Stimulated activated CD8-positive, alpha-beta memory T cell treated with anti-CD3 and anti-CD28 coated beads, Interleukin-4, amount 100 ng/mL, for 24 hours (primary cell): ENCODE data around the gene SPTA1.
"Not testable (repeated sequence)": the region's sequence is repeated elsewhere in the genome, so short reads cannot be mapped to it uniquely, and the experiment has no call there.

Experiments
- DNase-seq: peaks from one replicate; pipeline ENCODE4 v3.0.0-alpha.2; 2020; ENCODE audit warnings: low read depth

SPTA1 gene

DNA sequence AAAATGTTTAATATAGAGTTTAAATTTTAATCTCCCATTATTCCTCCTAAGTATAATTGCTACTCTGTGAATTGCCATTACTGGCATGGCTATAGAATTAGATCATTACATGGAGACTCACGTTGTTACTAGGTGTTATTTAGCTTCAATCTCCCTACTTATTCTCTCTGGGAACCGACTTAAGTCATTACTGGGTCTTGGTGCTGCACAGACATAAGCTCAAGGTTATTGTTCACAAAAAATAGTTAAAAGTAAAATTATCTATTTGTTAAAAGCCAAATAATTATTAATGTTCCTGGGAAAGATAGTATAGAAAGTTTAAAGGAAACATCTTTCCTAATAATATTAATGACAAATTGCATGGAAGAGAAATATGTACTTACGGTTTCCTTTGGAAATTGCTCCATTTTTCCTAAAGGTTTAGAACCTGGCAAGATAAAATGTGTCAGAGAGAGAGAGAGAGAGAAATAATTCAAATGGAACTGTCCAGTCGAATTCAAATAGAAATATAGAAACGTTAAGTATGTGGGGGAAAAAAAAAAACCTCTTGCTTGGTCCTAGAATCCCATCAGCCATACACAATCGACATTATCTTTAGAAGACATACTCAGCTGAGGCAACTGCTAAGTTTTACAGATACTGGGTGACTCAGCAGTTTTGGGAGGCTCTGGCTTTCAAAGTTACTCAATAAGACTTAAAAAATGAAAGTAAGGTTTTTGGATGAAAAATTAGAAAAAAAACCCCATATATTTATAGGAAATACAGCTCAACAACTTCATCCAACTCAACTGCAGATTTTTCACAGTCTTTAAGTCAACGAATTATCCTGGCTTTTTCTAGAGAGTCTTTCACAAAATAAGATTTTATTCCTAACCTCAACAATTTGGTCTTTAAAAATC, at the start of gene SPTA1:
Gene SPTA1, minus strand, starts transcription at position 605 of the 899 bp plus-strand sequence. Its CDS starts 198 bp downstream, at position 407.
- DNase-seq, result no peak

DNA sequence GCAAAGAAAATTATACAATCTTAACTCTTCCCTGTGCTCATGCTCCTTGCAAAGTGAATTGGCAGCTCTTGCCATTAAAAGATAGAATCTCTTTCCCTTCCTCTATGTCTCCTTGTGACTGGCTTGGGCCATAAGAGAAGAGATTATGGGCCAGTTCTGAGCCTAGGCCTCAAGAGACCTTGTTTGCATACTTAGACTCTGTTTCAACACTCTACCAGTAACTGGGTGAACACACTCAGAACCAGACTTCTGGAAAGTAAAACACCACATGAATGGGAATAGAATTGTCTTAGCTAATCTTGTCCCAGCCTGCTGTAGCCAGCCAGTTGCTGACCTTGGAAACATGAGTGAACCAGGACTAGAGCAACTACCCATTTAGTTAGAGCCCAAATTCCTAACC, 49.3 kb upstream of the SPTA1 start:
- no peak for DNase-seq

DNA sequence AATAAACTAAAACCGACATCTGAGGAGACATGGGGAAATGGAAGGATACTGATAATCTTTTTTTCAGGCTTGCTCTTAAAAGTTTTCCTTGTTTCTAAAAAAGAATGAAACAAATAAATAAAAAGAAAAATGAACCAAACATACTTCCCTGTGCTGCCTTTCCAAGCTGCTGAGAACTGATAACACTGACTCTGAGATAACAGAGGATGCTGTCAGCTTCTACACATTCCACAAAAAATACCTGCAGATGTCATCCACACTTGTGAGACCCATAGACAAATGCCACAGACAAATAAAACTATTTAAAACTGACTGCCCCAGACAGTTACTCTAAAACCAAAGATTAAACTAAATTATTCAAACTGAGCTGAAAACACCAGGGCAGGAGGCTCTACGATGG, 46.0 kb upstream of the SPTA1 start:
- DNase-seq, result no peak

GRCh38 chr1:158731707-158732106, 45.2 kb upstream of the SPTA1 start:
- DNase-seq, result no peak

- DNase-seq, result no peak
Measured at GRCh38 chr1:158730453-158730852, 43.9 kb upstream of the SPTA1 start.

DNA sequence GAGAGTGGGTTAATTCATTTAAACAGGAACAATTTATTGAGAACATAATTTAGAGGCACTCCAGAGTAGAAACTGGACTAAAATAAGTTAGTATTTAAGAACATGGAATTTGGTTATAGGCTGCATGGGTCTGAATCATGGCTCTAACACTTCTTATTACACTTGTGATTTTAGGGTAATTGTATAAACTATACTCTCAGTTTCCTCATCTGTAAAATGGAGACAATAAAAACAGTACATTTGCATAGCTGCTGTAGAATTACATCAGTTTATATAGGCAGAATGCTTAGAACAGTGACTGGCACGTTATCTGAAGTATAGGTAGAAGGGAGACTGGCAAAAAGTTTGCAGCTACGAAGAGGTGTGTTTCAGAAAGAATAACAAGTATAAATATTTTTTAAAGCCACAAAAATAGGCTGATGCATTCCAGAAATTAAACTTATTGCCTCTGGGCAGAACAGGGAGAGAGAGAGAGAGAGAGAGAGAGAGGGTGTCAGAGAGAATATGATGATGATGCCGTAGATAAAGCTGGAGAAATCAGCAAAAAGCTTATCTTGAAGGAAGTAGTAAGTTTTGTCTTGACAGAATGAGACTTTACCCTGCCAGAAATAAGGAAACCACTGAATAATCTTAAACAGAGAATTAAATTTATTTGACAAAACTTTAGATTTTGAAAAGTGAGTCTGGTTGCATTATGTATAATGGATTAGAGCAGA, 42.2 kb upstream of the SPTA1 start:
- no peak for DNase-seq

GRCh38 chr1:158724442-158724841, 37.9 kb upstream of the SPTA1 start:
- no peak for DNase-seq

- no peak for DNase-seq
Measured at GRCh38 chr1:158720620-158721019, 34.1 kb upstream of the SPTA1 start, which contains the start of gene OR6K3. TSS of gene OR6K3 (minus strand) at chr1:158720720. CDS start at chr1:158718115, 2,605 bp downstream.

GRCh38 chr1:158719664-158720063, 33.1 kb upstream of the SPTA1 start:
- DNase-seq, result no peak

DNA sequence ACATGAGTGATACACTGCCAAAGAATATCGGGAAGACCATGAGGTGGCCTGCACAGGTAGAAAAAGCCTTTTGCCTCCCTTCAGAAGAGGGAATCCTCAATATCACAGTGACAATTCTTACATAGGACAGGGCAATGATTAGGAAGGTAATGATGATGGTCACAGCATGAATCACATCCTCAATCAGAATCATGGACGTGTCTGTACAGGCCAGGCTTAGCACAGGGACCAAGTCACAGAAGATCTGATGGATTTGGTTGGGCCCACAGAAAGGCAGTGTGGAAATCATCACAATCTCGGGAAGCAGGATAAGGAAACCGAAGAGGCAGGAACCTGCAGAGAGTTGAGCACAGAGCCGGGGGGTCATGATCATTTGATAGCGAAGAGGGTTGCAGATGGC, 30.8 kb upstream of the SPTA1 start:
- DNase-seq, result no peak

GRCh38 chr1:158716335-158716734, 29.8 kb upstream of the SPTA1 start:
- no peak for DNase-seq

- DNase-seq, result no peak
Measured at GRCh38 chr1:158714754-158715153, 28.2 kb upstream of the SPTA1 start.

- no peak for DNase-seq
Measured at GRCh38 chr1:158711098-158711497, 24.6 kb upstream of the SPTA1 start.

- no peak for DNase-seq
Measured at GRCh38 chr1:158706096-158706495, 19.6 kb upstream of the SPTA1 start.

GRCh38 chr1:158700552-158700951, 14.0 kb upstream of the SPTA1 start, which contains the start of gene OR6K2:
TSS of gene OR6K2 (minus strand) at chr1:158700652. CDS start at chr1:158700652, 0 bp downstream.
- no peak for DNase-seq

GRCh38 chr1:158694596-158694995, 8.1 kb upstream of the SPTA1 start:
- DNase-seq, result no peak

DNA sequence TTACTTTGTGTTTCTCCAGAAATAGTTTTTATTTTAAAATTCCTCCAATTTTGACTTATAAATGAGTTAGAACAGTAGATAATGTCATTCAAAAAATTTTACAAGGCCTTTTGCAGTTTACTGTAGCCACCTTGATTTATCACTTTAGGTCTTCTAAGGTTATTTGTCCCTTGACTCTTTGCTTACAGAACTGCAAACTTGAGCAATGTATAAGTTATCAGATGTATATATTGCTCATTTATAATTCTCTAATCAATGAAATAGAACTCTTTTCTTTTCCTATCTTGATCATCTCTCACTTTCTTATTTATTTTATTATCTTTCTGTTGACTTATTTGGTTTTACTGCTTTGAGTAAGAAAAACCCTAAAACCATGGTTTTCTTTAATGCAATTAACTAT, 5.8 kb upstream of the SPTA1 start:
- DNase-seq, result no peak

GRCh38 chr1:158691907-158692306, 5.4 kb upstream of the SPTA1 start:
- DNase-seq, result no peak

- DNase-seq, result not testable (repeated sequence)
Measured at GRCh38 chr1:158691149-158691548, 4.6 kb upstream of the SPTA1 start.

DNA sequence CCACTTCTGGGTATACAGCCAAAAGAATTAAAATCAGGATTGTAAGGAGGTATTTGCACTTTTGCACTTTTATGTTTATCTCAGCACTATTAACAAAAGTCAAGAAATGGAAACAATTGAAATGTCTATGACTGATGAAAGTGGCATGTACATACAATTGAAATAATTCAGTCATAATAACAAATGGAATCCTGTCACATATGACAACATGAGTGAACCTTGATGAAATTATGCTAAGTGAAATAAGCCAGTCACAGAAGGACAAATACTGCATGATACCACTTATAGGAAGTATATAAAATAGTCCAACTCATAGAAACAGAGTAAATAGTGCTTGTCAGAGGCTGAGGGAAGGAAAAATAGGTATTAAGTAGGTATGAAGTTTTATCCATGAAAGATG, 3.4 kb upstream of the SPTA1 start:
- DNase-seq, result no peak

DNA sequence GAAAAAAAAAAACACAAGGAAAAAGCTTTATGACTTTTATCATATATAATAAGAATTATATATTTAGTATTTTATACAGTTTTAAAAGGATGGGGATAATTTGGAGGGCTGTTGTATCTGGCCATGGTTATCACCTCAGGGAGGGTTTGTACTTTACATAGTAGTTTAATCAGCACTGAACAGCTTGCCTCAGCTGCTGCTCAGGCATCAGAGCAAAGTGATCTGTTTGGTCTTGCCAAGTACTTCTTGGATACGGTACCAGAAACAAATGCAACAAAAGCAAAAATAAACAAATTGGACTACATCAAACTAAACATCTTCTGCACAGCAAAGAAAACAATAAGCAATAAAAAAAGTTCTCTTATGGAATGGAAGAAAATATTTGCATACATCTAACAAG, 2.6 kb upstream of the SPTA1 start:
- no peak for DNase-seq

- DNase-seq, result not testable (repeated sequence)
Measured at GRCh38 chr1:158688343-158688742, 1.8 kb upstream of the SPTA1 start.

DNA sequence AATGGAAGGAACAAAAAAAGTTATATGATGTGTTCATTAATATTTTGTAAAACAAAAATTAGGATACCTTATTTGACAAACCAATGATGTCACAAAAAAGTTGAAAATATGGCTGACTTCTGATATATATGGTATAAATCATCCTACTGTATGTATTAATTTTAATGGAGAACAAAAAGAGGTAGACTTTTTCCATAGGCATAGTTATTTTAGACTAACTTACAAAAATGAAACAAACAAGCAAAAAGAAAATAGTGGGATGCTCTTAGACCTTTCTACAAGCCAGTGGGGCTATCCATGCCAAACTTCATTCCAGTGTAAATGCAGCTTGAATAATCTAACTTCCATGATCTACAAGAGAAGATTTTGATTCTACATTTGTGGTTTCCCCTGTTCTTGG, 522 bp upstream of the SPTA1 start:
- DNase-seq, result no peak
